ENCODE data around the gene GOLPH3. TPM values are rescaled to one million over a fixed set of nuclear protein-coding genes. Genes with fewer than 3 reads are reported as not detected.

Gene GOLPH3
- total and polyA plus RNA-seq, 2 of the 4 experiments (the other 2 are of a cell fraction): 38.2 to 41.3 TPM

- H3K56ac ChIP-seq (ENCODE audit: extremely low read depth, insufficient read depth, low read length): no peak overlapping the region
- in situ Hi-C loops (cut with MboI; ENCODE audit: low sequenced_read_pairs): no loop called here
Observed at GRCh38 chr5:32135086-32135485, 39.0 kb downstream of the GOLPH3 start.

More at GRCh38 chr5:32135086-32135485, 39.0 kb downstream of the GOLPH3 start:
- CTCF ChIA-PET: no interaction called here
- H2AK5ac ChIP-seq (ENCODE audit: low read depth, low read length): no peak overlapping the region
- peaks cover 40 to 52% of the 10 kb centered on the region in 2 experiments for H3K79me1 ChIP-seq (ENCODE audit: low read depth in 1 of 2, low read length in 2 of 2)
- no peak overlapping the region for H3K18ac ChIP-seq (ENCODE audit: low read depth, low read length)
- H3K4ac ChIP-seq (ENCODE audit: low read depth, low read length): no peak overlapping the region
- H2BK15ac ChIP-seq (ENCODE audit: low read depth, low read length): no peak overlapping the region
- no peak overlapping the region for H3K4me3 ChIP-seq (ENCODE audit: insufficient read depth, low read depth, low read length)
- POLR2A ChIA-PET (ENCODE audit: unreplicated experiment): no interaction called here
- intact Hi-C loops (cut with micrococcal nuclease): no loop called here
- H4K5ac ChIP-seq (ENCODE audit: low read depth, low read length): no peak overlapping the region
- WGBS, 2 experiments (ENCODE audit: extremely low coverage in 2 of 2, insufficient read length in 1 of 2): no CpG with 5 or more reads among the region's 1 CpG
- H2AK9ac ChIP-seq (replicated peaks; ENCODE audit: low read depth, low read length, poor library complexity): no peak overlapping the region
- BruUV-seq (replicated peaks): no TSS peak
- no peak overlapping the region for H2BK5ac ChIP-seq (ENCODE audit: low read depth, low read length, poor library complexity, severe bottlenecking)
- peaks cover 55% of the 10 kb centered on the region for H4K20me1 ChIP-seq (ENCODE audit: insufficient read depth, low read length)
- peaks cover 21% of the 10 kb centered on the region for H3K36me3 ChIP-seq (ENCODE audit: control insufficient read depth, insufficient read depth, low read length)
- no peak for DNase-seq
- H3K23ac ChIP-seq (ENCODE audit: low read depth, low read length): no peak overlapping the region
- dilution Hi-C loops (cut with HindIII; ENCODE audit: low sequenced_read_pairs, unreplicated experiment): no loop called here
- no peaks in the 10 kb centered on the region for H3K9me3 ChIP-seq (ENCODE audit: control insufficient read depth, insufficient read depth, low read length)
- no peak overlapping the region for H2BK20ac ChIP-seq (ENCODE audit: low read depth, low read length)
- H2AFZ ChIP-seq (replicated peaks; ENCODE audit: low read length, poor library complexity): no peak overlapping the region
- no peak overlapping the region for H3K14ac ChIP-seq (replicated peaks; ENCODE audit: low read depth, low read length)
- H3K4me1 ChIP-seq (ENCODE audit: control insufficient read depth, insufficient read depth, low read length): peaks cover 9% of the 10 kb centered on the region
- H3K27ac ChIP-seq (ENCODE audit: insufficient read depth, low read length): no peak overlapping the region
- ATAC-seq (ENCODE audit: low read depth): no peak
- 0 out of 2 replicates have a peak, but pooled peaks cover 3% of the 10 kb centered on the region for H3K9me1 ChIP-seq (ENCODE audit: insufficient read depth, low read length)
- TF ChIP-seq RFX5 (IDR thresholded peaks at IDR 0.05; ENCODE audit: low read depth, low read length) (no peak), CHD1 (IDR thresholded peaks at IDR 0.05; ENCODE audit: low read depth, low read length) (no peak), FOS (IDR thresholded peaks at IDR 0.05; ENCODE audit: low read depth, low read length) (no peak), SMC3 (IDR thresholded peaks at IDR 0.05; ENCODE audit: low read depth, low read length) (no peak), BHLHE40 (IDR thresholded peaks at IDR 0.05; ENCODE audit: low read depth, low read length) (no peak), CTCF (conservative IDR thresholded peaks at IDR 0.05; ENCODE audit: low read depth, low read length) (no peak), ELK1 (IDR thresholded peaks at IDR 0.05; ENCODE audit: borderline replicate concordance, low read depth, low read length) (no peak), MAZ (IDR thresholded peaks at IDR 0.05; ENCODE audit: borderline replicate concordance, low read depth, low read length) (no peak), USF2 (IDR thresholded peaks at IDR 0.05; ENCODE audit: low read depth, low read length) (no peak), MXI1 (IDR thresholded peaks at IDR 0.05; ENCODE audit: borderline replicate concordance, low read depth, low read length) (no peak), RAD21 (IDR thresholded peaks at IDR 0.05; ENCODE audit: low read length) (no peak), NFE2L2 (IDR thresholded peaks at IDR 0.05; ENCODE audit: low read depth, low read length) (no peak)
- H4K91ac ChIP-seq (ENCODE audit: insufficient read depth, low read depth, low read length): no peak overlapping the region
- no peak overlapping the region for H2BK120ac ChIP-seq (ENCODE audit: low read depth, low read length)
- no peak overlapping the region for H3K9ac ChIP-seq (ENCODE audit: low read depth, low read length)
- no peaks in the 10 kb centered on the region for H3K27me3 ChIP-seq (ENCODE audit: control insufficient read depth, insufficient read depth, low read length)
- H3K4me2 ChIP-seq (ENCODE audit: low read depth, low read length): no peak overlapping the region
- H4K8ac ChIP-seq (ENCODE audit: low read depth in 2 of 2, low read length in 2 of 2): no peak overlapping the region

Measured in IMR-90 (cell line).